Activated naive CD4-positive, alpha-beta T cell treated with Interleukin-2 at 50 U/mL for 16 hours (primary cell): ENCODE results near the gene KCNJ4.
A peak's percentile ranks its signal among the peaks of the same experiment; 100 is the strongest.

Experiments used
- DNase-seq: peaks from one replicate; pipeline ENCODE4 v3.0.0-alpha.2; 2020

Gene KCNJ4

GRCh38 chr22:38469306-38469781 is 14.3 kb upstream of the KCNJ4 start:
- DNase-seq = no peak

- DNase-seq = no peak
Observed at GRCh38 chr22:38468443-38469305, 13.7 kb upstream of the KCNJ4 start.

GRCh38 chr22:38467904-38468442 is 13.0 kb upstream of the KCNJ4 start, which contains the start of gene KDELR3:
KDELR3 (plus strand) TSS chr22:38468096; CDS start chr22:38468234, 138 bp downstream.
- peak; percentile 57 for DNase-seq

GRCh38 chr22:38467438-38467903 is 12.5 kb upstream of the KCNJ4 start:
- DNase-seq = no peak

GRCh38 chr22:38465673-38466490 is 10.9 kb upstream of the KCNJ4 start:
- DNase-seq = no peak

- DNase-seq = no peak
Observed at GRCh38 chr22:38464992-38465672, 10.1 kb upstream of the KCNJ4 start.

GRCh38 chr22:38462960-38463784 is 8.2 kb upstream of the KCNJ4 start:
- DNase-seq = no peak

GRCh38 chr22:38461414-38462081 is 6.5 kb upstream of the KCNJ4 start:
- DNase-seq = peak; percentile 57

- DNase-seq = no peak
Observed at GRCh38 chr22:38461057-38461413, 6.0 kb upstream of the KCNJ4 start.

GRCh38 chr22:38460426-38460840 is 5.4 kb upstream of the KCNJ4 start:
- DNase-seq = no peak

- DNase-seq = no peak
Observed at GRCh38 chr22:38456841-38457699, 2.1 kb upstream of the KCNJ4 start.

- no peak for DNase-seq
Observed at GRCh38 chr22:38456272-38456835, 1.4 kb upstream of the KCNJ4 start.

- DNase-seq = no peak
Observed at GRCh38 chr22:38455530-38456271, 702 bp upstream of the KCNJ4 start.

- DNase-seq = no peak
Observed at GRCh38 chr22:38454353-38455075, 485 bp downstream of the KCNJ4 start.

GRCh38 chr22:38453996-38454352 is 1.0 kb downstream of the KCNJ4 start:
- no peak for DNase-seq

GRCh38 chr22:38453066-38453672 is 1.8 kb downstream of the KCNJ4 start:
- no peak for DNase-seq

- DNase-seq = no peak
Observed at GRCh38 chr22:38452373-38453065, 2.5 kb downstream of the KCNJ4 start.
